HG03025 (cell line): ENCODE measurements around the gene TRNAU1AP.
"Not testable (repeated sequence)": the region's sequence is repeated elsewhere in the genome, so short reads cannot be mapped to it uniquely, and the experiment has no call there.

ENCODE experiments used
- ATAC-seq: cut with Tn5 transposase; IDR thresholded peaks from one replicate; pipeline ENCODE4 v1.9.1; 2021; ENCODE audit warnings: mild to moderate bottlenecking, moderate library complexity; ENCODE audit not compliant: unreplicated experiment, low FRiP score

TRNAU1AP gene

DNA sequence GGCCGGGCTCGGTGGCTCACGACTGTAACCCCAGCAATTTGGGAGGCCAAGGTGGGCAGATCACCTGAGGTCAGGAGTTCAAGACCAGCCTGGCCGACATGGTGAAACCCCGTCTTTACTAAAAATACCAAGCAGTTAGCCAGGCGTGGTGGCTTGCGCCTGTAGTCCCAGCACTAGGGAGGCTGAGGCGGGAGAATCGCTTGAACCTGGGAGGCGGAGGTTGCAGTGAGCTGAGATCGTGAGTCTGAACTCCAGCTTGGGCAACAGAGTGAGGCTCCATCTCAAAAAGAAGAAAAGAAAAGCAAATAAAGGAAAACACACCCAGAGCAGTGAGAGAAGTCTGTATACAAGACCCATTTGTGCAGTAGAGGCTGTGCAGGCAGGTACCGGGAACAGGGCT lies 32.1 kb upstream of the TRNAU1AP start:
- not testable (repeated sequence) for ATAC-seq

GRCh38 chr1:28521502-28522164 lies 31.3 kb upstream of the TRNAU1AP start:
- no peak for ATAC-seq

- ATAC-seq = not testable (repeated sequence)
Observed at GRCh38 chr1:28522537-28522936, 30.3 kb upstream of the TRNAU1AP start.

GRCh38 chr1:28525002-28525642 lies 27.8 kb upstream of the TRNAU1AP start:
- ATAC-seq = not testable (repeated sequence)

GRCh38 chr1:28526886-28527285 lies 26.0 kb upstream of the TRNAU1AP start:
- ATAC-seq = no peak

DNA sequence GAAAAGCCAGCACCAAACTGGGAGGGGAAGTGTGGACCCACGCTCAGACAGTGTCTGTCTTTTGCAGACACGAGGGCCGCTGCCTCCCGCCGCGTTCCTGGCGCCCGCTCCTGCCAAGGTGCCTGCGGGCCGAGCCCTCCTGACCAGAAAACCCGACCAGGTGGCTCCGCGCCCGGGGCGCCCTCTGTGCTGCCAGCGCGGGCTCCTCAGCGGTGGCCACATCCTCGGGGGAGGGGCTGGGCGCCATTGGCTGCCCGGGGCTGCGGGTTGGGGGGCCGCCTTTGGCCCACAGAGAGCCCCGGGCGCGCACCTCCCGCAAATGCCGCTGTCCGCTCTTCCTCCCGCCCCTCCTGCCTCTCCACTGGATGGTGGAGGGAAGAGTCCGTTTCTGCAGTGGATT lies 22.4 kb upstream of the TRNAU1AP start:
- ATAC-seq = no peak

- no peak for ATAC-seq
Observed at GRCh38 chr1:28534671-28535070, 18.2 kb upstream of the TRNAU1AP start.

- ATAC-seq = no peak
Observed at GRCh38 chr1:28535180-28535579, 17.7 kb upstream of the TRNAU1AP start.

- no peak for ATAC-seq
Observed at GRCh38 chr1:28537457-28538199, 15.3 kb upstream of the TRNAU1AP start.

GRCh38 chr1:28538286-28538685 lies 14.6 kb upstream of the TRNAU1AP start:
- ATAC-seq = no peak

GRCh38 chr1:28540651-28541050 lies 12.2 kb upstream of the TRNAU1AP start:
- no peak for ATAC-seq

- not testable (repeated sequence) for ATAC-seq
Observed at GRCh38 chr1:28541414-28542015, 11.4 kb upstream of the TRNAU1AP start.

DNA sequence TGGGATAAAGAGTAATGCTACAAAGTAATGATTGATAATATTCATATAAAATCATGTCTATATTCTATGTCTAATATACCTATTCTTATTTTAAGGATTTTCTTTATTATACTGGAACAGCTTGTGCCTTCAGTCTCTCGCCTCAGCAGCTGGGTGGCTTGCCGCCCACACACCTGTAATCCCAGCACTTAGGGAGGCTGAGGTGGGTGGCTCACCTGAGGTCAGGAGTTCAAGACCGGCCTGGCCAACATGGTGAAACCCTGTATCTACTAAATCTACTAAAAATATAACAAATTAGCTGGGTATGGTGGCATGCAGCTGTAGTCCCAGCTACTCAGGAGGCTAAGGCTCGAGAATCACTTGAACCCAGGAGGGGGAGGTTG lies 7.6 kb upstream of the TRNAU1AP start:
- ATAC-seq = no peak

- ATAC-seq = no peak
Observed at GRCh38 chr1:28548318-28548717, 4.6 kb upstream of the TRNAU1AP start.

DNA sequence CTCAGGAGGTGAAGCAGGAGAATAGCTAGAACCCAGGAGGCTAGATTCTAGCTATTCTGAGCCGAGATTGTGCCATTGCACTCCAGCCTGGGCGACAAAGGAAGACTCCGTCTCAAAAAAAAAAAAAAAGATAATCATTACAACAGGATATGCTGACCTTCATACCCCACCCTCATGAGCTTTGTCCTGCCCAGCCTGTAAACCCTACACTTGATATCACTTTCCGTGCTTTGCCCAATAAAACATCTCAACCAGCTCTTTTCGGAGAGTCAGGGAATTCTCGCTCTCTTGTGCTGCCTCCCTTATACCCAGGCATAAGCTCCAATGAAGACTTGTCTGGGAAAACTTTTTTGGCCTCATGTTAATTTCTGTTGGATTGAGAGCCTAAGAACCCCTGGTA lies 1.5 kb upstream of the TRNAU1AP start:
- ATAC-seq = no peak

- no peak for ATAC-seq
Observed at GRCh38 chr1:28560886-28561285, 8.0 kb downstream of the TRNAU1AP start.

GRCh38 chr1:28564310-28564709 lies 11.4 kb downstream of the TRNAU1AP start:
- no peak for ATAC-seq

DNA sequence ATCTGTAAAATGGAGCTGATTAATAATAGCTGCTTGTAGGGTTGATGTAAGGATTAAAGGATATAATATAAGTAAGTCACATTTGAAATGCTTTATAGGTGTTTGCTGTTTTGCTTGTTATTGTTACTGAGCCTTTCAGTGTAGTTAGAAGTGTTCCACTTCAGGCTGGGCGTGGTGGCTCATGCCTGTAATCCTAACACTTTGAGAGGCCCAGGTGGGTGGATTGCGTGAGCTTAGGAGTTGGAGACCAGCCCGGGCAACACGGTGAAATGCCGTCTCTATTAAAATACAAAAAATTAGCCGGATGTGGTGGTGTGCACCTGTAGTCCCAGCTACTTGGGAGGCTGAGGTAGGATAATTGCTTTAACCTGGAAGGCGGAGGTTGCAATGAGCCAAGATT lies 12.2 kb downstream of the TRNAU1AP start:
- no peak for ATAC-seq

DNA sequence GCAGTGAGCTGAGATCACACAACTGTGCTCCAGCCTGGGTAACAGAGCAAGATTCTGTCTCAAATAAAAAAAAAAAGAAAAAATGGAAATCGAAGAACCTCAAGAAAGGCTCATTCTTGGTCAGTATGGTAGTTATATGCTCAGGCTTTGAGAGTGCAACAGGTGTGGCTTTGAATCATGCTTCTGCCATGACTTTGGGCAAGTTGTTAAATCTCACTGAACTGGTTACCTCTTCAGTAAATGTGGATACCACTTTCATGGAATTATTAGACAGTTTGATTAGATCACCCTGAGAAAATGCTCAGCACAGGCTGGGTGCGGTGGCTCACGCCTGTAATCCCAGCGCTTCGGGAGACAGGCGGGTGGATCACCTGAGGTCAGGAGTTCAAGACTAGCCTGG lies 12.8 kb downstream of the TRNAU1AP start:
- no peak for ATAC-seq

DNA sequence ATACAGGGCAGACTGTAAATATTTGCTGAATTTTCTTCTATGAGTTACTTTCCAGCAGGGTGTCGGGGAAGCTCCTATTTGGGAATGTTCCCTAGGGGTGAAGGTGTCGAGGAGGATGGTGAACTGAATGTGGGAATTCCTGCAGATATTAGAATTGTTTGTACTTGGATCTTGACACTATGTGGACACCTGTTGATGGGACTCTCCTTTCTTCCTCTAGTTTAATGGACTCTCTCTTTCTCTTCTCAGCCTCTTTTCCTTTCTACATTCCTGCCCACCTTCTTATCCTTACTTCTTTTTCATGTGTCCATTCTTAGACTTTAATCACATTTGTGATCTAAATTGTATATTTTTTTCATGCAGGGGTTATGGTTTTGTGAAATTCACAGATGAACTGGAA lies 14.0 kb downstream of the TRNAU1AP start:
- no peak for ATAC-seq

DNA sequence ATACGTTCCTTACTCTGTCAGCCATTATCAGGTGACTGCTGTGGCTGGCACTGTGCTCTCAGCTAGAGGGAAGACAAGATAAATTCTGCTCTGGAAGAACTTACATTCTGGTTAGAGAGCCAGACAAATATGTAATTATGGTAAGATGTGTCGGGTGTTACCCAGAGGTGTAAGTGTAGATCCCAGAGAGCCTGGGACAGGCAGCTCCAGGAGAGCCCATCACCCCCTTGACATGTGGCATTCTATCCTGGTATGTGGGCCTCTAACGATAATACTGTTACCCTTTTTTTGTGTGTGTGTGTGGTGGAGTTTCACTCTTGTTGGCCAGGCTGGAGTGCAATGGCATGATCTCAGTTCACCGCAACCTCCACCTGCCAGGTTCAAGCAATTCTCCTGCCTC lies 19.0 kb downstream of the TRNAU1AP start:
- no peak for ATAC-seq
